Measurements from ENCODE around the gene NDUFS7.
"Not testable (repeated sequence)": the region's sequence is repeated elsewhere in the genome, so short reads cannot be mapped to it uniquely, and the experiment has no call there.

Gene NDUFS7

DNA sequence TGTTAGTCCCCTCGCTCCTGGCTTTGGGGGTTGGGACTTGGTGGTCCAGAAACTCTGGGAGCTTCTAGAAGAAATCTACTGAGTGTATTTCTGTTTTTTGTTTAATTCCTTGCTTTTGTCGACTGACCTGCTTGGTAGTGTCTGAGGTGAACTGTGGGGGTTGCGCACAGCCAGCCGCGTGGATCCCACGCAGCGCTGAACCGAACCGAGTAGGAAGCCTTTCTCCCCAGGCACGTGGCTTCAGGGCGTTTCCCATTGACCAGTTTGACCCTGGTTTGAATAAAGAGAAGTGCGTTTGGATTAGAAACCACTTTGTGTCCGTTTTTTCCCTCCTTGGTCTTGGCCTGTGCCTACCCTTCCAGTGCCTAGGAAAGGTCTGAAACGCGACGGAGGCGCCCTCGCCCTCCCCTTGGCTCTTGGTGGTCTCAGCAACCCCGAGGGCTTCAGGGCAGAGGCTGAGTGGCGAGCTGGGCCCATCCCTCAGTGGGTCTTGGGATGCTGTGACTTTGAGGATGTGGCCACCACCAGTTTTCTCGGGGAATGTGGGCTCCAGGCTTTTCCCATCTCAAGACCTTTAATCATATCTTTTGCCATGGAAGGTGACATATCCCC lies 51.8 kb downstream of the NDUFS7 start:
- no peak for DNase-seq

DNA sequence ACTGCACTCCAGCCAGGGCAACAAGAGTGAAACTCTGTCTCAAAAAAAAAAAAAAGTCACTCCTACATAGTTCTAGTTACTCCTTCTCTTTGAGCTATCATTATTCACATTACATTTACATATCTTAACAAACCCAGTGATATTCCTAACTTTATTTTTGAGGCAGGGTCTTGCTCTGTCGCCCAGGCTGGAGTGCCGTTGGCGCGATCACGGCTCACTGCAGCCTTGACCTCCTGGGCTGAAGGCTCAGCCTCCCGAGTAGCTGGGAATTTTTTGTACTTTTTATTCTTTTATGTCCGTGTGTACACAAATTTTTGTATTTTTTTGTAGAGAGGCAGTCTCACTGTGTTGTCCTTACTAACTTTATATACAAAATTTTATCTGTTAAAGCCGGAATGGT lies 53.9 kb downstream of the NDUFS7 start:
- no peak for DNase-seq

DNA sequence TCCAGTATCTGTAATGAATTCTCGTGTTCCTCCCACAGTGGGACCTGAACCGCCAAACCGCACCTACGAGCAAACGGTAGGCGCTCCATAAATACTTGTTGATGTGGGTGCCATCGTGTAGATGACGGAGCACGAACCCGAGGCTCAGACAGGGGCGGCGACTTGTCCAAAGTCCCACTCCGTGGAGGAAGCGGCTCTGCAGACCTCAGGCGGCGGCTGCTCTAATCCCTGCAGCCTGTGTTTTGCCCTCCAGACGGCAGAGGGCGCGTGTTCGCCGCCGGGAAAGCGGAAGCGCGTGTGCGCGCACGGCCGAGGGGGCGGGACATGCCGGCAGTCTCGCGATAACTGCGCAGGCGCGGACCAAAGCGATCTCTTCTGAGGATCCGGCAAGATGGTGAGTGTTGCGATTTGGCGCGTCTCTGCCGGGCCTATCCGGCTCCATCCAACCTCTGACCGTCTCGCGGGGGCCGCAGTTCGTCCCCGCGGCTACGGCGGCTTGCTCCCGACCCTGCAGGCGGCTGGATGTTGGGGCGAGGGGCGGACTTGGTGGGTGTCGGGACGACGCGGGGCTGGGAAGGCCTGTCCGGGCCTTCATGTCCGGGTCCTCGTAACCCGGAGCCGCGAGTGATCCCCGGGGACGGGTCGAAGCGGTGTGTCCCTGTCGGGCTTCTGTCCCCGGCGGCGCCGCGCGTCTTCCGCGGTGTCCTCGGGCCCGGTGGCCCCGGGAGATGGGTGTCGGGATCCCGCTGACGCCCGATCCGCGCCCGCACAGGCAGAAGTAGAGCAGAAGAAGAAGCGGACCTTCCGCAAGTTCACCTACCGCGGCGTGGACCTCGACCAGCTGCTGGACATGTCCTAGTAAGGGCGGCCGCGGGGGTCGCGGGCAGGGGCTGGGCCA lies 54.6 kb downstream of the NDUFS7 start, which contains the start of gene RPS15:
TSS of gene RPS15 (plus strand) at position 362 of the 898 bp plus-strand sequence. CDS start at position 392, 30 bp downstream.
- DNase-seq = peak; percentile 94

DNA sequence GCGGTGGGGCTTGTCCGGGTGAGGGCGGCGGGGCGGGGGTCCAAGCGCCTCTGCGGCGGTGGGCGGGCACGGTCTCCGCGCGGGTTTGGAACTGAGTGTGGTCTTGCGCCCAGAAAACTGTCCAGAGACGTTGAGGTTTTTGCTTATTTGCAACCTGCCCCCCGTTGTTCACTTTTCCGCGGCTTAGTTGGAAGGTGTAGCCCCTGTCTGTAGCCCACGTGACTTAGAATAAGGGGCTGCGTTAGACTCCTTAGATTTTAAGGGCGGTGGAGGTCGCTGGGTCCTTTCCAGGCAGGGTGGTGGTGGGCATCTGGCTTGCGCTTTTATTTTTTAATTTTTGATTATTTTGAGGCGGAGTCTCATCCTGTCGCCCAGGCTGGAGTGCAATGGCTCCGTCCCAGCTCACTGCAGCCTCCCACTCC lies 55.2 kb downstream of the NDUFS7 start:
- no peak for DNase-seq

DNA sequence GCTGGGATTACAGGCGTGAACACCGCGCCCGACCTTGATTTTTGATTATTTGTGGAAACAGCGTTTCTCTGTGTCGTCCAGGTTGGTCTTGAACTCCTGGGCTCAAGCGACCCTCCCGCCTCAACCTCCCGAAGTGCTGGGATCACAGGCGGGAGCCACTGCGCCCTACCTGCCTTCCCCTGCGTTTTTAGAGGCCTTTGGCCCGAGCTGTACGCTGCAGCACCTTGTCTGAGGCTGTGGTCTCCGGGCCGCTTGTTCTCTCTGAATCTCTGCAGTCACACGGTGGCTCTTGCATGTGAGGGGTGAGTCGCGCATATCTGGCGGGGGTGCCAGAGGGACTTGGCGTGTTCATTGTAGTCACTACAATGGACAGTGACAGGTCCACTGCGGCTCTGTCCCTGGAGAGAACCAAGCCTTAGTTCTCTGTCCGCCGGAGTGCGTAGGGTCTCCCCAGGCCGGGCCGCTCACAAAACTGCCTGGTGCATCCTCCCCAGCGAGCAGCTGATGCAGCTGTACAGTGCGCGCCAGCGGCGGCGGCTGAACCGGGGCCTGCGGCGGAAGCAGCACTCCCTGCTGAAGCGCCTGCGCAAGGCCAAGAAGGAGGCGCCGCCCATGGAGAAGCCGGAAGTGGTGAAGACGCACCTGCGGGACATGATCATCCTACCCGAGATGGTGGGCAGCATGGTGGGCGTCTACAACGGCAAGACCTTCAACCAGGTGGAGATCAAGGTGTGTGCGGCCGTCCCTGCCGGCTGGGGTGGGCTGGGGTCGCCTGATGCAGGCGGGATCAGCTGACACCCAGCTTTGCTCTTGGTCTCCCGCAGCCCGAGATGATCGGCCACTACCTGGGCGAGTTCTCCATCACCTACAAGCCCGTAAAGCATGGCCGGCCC lies 56.1 kb downstream of the NDUFS7 start:
- DNase-seq = not testable (repeated sequence)

DNA sequence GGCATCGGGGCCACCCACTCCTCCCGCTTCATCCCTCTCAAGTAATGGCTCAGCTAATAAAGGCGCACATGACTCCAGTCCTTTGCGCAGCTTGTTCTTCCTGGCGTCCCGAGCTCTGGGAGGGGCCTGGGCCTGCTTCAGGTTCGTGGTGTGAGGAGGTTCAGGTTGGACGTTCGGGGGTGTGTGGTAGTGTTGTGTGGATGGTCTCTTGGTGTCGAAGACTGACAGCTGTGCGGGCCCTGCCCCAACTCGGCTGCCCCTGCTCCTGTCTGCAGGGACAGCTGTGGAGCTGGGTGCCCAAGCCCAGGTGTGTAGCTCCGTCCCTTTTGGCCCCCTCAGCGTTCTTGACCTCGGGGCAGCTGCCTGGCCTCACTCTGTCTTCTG lies 56.7 kb downstream of the NDUFS7 start:
- DNase-seq = no peak

DNA sequence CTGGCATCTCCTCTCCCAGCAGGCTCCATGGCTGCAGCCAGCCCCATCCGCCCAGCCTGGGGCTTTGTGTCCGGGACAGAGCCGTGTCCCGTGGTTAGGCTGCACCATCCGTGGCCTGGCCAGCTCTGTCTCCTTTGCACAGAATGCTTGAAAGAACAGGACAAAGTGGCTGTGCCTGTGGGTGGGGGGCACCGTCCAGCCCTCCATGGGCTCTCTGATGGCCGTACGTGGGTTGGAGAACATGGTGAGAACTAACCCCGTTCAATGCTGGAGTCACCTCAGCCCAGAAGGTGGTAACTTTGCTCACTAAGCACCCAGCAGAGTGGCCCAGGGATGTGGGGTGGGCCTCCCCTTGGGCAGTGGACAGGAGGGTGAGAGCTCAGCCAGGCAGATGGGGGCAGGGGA lies 57.3 kb downstream of the NDUFS7 start:
- no peak for DNase-seq

DNA sequence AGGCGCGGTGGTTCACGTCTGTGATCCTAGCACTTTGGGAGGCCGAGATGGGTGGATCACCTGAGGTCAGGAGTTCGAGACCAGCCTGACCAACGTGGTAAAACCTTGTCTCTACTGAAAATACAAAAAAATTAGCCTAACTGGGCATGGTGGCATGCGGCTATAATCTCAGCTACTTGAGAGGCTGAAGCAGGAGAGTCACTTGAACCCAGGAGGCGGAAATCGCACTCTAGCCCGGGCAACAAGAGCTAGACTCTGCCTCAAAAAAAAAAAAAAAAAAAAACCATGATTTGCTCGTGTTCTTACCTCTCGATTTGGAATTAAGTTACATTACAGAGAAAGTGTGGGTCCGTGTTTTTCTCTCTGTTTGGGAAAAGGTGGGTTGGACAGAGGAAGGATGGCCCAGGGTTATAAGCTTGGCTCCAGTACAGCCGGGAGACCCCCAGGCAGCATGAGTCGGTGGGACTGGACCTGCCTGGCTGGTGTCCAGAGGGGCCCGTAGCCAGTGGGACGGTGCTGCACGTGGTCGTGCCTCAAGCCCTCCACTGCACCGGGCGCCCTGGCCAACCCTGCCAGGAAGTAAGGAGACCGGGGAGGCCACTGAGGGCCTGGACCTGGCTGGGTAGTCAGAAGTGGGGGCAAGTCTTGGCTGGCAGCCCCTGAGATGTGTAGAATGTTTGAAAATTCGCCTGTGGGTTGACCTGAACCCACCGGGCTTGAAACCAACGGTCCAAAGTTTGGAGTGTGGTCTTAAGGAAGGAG lies 58.2 kb downstream of the NDUFS7 start:
- no peak for DNase-seq

Measured in CD4-positive, alpha-beta T cell treated with Interleukin-15 for 1 hour (primary cell).